ENCODE measurements around the gene SH3BGR. TPM values are rescaled to one million over a fixed set of nuclear protein-coding genes. Genes with fewer than 3 reads are reported as not detected.

Gene SH3BGR
- total RNA-seq, 6 experiments from 2014 or later = 2.0 to 4.9 (median 3.0) TPM

GRCh38 chr21:39454949-39455668 lies 3.3 kb downstream of the SH3BGR start:
- TF ChIP-seq CTCF (IDR thresholded peaks at IDR 0.05) (no peak), POLR2A (IDR thresholded peaks at IDR 0.05) (no peak)
- Histone ChIP-seq H3K9me3 (no peaks in the 10 kb centered on the region), H3K27ac (no peak overlapping the region), H3K4me3 (no peak overlapping the region), H3K36me3 (no peaks in the 10 kb centered on the region), H3K27me3 (no peaks in the 10 kb centered on the region), H3K4me1 (no peaks in the 10 kb centered on the region)
- DNase-seq (no peak), ATAC-seq (no peak)
- WGBS (ENCODE audit: insufficient coverage, low coverage, low lambda C conversion rate, missing lambda C conversion rate) = 79% methylated on average over 5 of the region's 6 CpGs
- intact Hi-C loops (cut with DNase I) = no loop called here

DNA sequence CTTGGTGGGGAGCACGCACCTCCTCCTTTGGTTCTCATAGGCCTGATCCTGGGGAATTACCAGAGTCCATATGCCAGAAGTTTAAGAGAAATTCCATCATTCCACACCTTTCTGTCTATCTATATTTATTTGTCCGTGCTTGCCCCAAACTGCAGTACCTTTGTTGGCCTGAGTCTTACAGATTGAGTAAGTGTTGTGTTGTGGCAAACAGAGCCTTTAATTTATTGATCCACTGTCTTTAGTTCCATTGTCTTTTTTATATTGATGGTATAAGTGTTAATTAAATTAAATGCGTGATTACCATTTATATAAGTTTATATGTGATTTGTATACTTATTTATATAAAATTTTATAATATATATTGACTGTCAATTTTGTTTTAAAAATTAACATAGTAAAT lies 4.9 kb downstream of the SH3BGR start:
- no peak overlapping the region for H3K4me3 ChIP-seq
- no peaks in the 10 kb centered on the region for H3K9me3 ChIP-seq
- TF ChIP-seq CTCF (IDR thresholded peaks at IDR 0.05) (peak; percentile 14 to 24 (median 22)), POLR2A (IDR thresholded peaks at IDR 0.05) (no peak)
- H3K27ac ChIP-seq = no peak overlapping the region
- DNase-seq (no peak), ATAC-seq (no peak)
- H3K36me3 ChIP-seq = no peaks in the 10 kb centered on the region
- intact Hi-C loops (cut with DNase I) = no loop called here
- H3K27me3 ChIP-seq = no peaks in the 10 kb centered on the region
- WGBS (ENCODE audit: insufficient coverage, low coverage, low lambda C conversion rate, missing lambda C conversion rate) = 52% methylated on average over 2 of the region's 3 CpGs
- H3K4me1 ChIP-seq = no peaks in the 10 kb centered on the region

DNA sequence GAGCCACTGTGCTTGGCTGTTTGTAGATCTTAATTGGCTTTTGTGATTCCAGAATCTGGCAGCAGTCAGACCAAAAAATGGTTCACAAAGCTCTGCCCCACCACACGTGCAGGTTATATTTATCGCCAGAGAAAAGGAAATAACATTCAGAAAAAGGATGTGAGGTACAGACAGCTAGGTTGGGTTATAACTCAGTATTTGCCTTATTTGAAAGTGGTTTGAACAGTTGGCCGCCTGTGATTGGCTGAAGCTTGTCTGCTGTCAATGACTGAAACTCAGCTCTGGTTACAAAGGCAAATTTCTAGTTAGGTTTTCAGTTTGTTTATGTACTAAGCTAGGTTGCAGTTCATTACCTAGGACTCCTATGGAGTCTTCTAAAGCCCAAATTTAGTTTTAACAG lies 9.6 kb downstream of the SH3BGR start:
- no peak for TF ChIP-seq CTCF (IDR thresholded peaks at IDR 0.05)
- no peak for TF ChIP-seq POLR2A (IDR thresholded peaks at IDR 0.05)
- no peaks in the 10 kb centered on the region for H3K36me3 ChIP-seq
- DNase-seq = no peak
- no peak overlapping the region for H3K4me3 ChIP-seq
- H3K27ac ChIP-seq = no peak overlapping the region
- no peaks in the 10 kb centered on the region for H3K27me3 ChIP-seq
- H3K4me1 ChIP-seq = no peaks in the 10 kb centered on the region
- no peak for ATAC-seq
- H3K9me3 ChIP-seq = no peaks in the 10 kb centered on the region
- intact Hi-C loops (cut with DNase I) = no loop called here
- WGBS (ENCODE audit: insufficient coverage, low coverage, low lambda C conversion rate, missing lambda C conversion rate) = 69% methylated on average over 3 of the region's 3 CpGs

DNA sequence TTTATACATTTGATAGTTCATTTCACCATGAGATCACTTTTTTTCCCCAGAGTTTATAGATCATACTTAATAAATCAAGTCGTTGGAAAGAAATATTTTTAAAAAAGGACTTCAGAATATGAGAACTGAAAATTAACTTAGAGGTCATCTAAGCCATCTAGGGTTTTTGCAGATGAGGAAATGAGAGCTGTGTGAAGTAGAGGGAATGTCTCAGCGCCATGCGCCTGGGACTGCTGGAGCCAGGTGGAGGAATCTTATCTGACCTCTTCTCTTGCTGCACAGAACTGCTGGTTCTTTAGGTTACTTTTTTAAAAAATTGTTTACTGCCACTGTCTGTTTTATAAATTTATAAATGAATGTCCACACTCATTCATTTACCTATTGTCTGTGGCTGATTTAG lies 11.5 kb downstream of the SH3BGR start:
- ATAC-seq = no peak
- Histone ChIP-seq H3K27ac (no peak overlapping the region), H3K9me3 (no peaks in the 10 kb centered on the region), H3K36me3 (no peaks in the 10 kb centered on the region), H3K4me1 (no peaks in the 10 kb centered on the region), H3K4me3 (no peak overlapping the region), H3K27me3 (no peaks in the 10 kb centered on the region)
- intact Hi-C loops (cut with DNase I) = no loop called here
- 79% methylated on average over 3 of the region's 3 CpGs for WGBS (ENCODE audit: insufficient coverage, low coverage, low lambda C conversion rate, missing lambda C conversion rate)
- TF ChIP-seq POLR2A (IDR thresholded peaks at IDR 0.05) (no peak), CTCF (IDR thresholded peaks at IDR 0.05) (no peak)
- DNase-seq = no peak

DNA sequence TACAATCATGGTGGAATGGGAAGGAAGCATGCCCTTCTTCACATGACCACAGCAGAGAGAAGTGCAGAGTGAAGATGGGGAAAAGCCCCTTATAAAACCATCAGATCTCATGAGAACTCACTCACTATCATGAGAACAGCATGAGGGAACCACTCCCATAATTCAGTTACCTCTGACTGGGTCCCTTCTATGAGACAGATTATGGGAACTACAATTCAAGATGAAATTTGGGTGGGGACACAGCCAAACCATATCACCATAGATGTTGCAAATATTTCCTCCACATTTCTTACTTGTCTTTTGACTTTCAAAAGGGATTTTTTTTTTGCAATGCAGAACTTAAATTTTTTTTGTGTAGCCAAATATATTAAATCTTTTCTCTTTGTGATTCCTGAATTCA lies 14.8 kb downstream of the SH3BGR start:
- intact Hi-C loops (cut with DNase I) = no loop called here
- H3K36me3 ChIP-seq = no peaks in the 10 kb centered on the region
- no peaks in the 10 kb centered on the region for H3K9me3 ChIP-seq
- no peak for ATAC-seq
- no peaks in the 10 kb centered on the region for H3K27me3 ChIP-seq
- TF ChIP-seq POLR2A (IDR thresholded peaks at IDR 0.05) (no peak), CTCF (IDR thresholded peaks at IDR 0.05) (no peak)
- no peaks in the 10 kb centered on the region for H3K4me1 ChIP-seq
- no peak overlapping the region for H3K4me3 ChIP-seq
- DNase-seq = no peak
- H3K27ac ChIP-seq = no peak overlapping the region

Data from right lobe of liver (tissue), 6 donors.